Measurements from ENCODE around the gene SEC14L6. TPM values are rescaled to one million over a fixed set of nuclear protein-coding genes. Genes with fewer than 3 reads are reported as not detected.

The SEC14L6 gene
- polyA plus RNA-seq, 3 donors: 5.3 to 8.6 (median 6.7) TPM

GRCh38 chr22:30502911-30503310 lies 43.6 kb downstream of the SEC14L6 start:
- no peak for DNase-seq (ENCODE audit: low read depth in 3 of 3, low spot score in 2 of 3)

DNA sequence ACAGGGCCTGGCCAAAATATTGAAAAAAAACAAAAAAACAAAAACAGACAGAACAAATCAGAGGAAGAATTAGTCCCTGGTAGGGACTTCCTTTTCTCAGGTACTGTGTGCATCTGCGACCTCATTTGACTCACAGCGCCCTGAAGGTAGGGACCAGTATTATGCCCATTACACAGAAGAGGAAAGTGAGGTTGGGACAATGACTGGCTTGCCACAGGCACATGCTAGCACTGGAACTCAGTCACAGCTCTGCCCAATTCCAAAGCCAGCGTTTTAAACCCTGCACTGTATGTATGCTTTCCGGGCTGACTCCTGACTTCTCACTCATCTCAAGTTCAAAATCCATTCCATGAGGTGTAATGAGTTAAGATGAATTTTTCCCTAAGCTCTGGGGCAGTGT lies 44.4 kb downstream of the SEC14L6 start:
- DNase-seq (ENCODE audit: low read depth in 3 of 3, low spot score in 2 of 3): no peak

DNA sequence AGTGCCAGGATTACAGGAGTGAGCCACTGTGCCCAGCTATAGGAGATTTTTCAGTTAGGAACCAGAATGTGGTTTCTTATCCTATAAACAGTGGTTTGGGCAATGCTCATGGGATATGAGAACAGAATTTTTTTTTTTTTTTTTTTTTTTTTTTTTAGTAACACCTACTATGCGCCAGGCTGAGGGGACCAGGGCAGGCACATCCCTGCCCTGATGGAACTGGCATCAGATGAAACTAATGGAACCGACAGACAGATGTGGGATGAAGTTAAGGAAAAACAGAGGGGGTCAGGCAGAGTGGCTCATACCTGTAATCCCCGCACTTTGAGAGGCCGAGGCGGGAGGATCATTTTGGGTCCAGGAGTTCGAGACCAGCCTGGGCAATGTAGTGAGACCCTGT lies 45.9 kb downstream of the SEC14L6 start:
- DNase-seq (ENCODE audit: low read depth in 3 of 3, low spot score in 2 of 3): no peak

DNA sequence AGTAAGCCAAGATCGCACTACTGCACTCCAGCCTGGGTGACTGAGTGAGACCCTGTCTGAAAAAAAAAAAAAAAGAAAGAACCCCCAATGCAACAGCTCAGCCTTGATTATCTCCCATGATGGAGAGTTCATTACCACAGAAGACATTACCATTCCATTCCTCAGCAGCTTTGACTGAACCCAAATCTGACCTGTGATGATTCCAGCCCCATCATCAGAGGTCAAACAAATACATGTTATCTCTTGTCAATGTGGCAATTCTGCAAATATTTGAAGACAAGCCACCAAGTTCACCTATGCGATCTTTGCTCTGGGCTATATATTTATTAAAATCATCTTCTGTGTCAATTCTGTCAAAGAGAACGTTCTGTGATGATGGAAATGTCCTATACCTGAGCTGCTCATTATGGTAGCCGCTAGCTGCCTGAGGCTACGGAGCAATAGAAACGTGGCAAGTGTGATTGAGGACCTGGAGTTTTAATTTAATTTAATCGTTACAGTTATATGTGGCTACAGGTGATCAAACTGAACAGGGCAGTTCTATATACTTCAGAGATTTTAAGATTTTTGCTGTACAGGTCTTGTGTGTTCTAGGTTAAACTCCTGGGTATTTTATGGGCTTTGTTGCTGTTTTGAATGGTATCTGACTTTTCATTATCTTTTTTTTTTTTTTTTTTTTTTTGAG lies 48.9 kb downstream of the SEC14L6 start:
- DNase-seq (ENCODE audit: low read depth in 3 of 3, low spot score in 2 of 3): no peak

DNA sequence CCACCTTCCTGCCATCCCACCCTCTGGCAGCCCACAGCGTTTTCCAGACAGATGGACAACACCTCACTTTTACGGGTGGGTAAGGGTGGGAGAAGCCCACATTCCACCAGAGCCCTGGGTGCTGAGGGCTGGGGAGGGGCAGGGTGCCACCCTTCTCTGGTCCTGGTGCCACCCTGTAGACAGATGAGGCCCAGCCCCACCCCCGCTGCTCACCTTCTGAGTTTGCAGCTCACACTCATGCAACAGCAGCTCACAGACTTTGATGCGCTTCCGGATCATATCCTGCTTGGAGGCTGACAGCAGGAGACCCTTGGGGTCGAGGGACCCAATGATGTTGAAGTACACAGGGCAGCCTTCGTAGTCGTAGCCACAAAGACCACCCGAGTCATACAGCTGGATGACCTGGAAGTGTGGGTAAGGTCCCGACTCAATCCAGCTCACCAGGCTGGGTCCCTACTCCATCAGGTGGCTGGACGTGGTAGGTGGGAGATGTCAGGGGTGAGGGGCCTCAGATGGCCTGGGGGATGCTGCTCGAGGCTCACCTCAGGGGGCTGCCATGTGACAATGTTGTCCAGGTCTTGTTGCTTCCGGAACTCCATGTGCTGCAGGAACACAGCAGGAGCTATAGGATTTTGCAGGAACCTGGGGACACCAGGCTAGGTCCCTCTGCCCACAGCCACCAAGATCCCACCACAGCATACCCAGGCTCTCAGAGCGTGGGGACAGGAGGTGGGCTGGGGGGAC lies 51.3 kb downstream of the SEC14L6 start:
- no peak for DNase-seq (ENCODE audit: low read depth in 3 of 3, low spot score in 2 of 3)

DNA sequence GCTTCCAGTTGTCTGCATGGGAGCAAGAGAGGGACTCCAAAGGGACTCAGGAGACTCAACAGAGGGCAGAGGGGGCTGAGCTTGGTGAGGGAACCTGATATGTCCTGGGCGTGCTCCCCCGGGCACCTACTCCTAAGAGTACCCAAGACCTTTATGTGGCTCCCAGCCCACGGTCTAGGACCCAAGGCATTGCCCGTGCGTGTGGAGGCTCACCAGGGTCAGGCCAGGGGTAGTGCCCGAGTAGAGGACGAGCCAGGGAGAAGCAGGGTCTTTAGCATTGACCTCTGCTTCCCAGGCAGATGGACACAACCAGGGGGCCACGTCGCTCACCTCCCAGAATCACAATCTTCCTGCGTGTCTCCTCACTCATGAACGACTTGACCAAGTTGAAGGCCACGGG lies 54.4 kb downstream of the SEC14L6 start:
- DNase-seq (ENCODE audit: low read depth in 3 of 3, low spot score in 2 of 3): no peak

- DNase-seq (ENCODE audit: low read depth in 3 of 3, low spot score in 2 of 3): no peak
Measured at GRCh38 chr22:30491381-30491780, 55.2 kb downstream of the SEC14L6 start.

- no peak for DNase-seq (ENCODE audit: low read depth in 3 of 3, low spot score in 2 of 3)
Measured at GRCh38 chr22:30490399-30490798, 56.1 kb downstream of the SEC14L6 start.

DNA sequence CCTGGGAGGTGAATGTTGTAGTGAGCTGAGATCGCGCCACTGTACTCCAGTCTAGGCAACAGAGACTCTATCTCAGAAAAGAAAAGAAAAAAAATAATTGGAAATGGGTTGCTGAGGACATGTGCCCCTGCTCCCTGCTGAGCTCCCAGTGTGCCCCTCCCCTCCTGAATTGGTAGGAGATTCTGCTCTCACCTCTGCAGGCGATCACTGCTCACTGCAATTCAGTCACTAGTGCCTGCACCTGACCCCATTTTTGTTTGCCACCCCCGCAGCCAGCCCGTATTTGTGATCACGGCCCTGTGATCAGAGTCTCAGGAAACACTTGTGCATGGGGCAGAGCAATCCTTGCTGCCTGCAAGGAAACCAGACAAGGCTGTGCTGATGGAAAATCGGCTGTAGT lies 58.4 kb downstream of the SEC14L6 start:
- no peak for DNase-seq (ENCODE audit: low read depth in 3 of 3, low spot score in 2 of 3)

DNA sequence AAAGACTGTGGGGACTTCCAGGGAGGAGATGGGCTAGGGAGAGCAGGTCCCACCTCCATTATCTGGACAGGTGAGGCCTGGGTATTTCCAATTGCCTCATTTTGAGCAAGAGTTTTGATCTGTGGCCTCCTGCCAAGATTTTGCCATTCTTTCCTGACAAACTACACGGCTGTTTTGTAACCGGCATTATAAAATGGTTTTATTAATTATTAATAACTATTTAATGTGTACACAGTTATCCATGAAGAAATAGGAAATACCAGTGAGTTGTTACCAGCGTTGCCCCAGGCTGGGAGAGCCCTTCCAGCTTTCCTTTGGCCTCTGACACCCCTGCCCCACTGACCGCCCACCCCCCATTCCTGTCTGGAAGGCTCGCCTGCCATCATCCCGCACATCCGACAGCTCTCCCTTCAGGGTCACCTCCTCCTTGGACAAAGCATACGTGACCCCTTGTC lies 59.9 kb downstream of the SEC14L6 start:
- DNase-seq (ENCODE audit: low read depth in 3 of 3, low spot score in 2 of 3): no peak

GRCh38 chr22:30486118-30486517 lies 60.4 kb downstream of the SEC14L6 start:
- DNase-seq (ENCODE audit: low read depth in 3 of 3, low spot score in 2 of 3): no peak

DNA sequence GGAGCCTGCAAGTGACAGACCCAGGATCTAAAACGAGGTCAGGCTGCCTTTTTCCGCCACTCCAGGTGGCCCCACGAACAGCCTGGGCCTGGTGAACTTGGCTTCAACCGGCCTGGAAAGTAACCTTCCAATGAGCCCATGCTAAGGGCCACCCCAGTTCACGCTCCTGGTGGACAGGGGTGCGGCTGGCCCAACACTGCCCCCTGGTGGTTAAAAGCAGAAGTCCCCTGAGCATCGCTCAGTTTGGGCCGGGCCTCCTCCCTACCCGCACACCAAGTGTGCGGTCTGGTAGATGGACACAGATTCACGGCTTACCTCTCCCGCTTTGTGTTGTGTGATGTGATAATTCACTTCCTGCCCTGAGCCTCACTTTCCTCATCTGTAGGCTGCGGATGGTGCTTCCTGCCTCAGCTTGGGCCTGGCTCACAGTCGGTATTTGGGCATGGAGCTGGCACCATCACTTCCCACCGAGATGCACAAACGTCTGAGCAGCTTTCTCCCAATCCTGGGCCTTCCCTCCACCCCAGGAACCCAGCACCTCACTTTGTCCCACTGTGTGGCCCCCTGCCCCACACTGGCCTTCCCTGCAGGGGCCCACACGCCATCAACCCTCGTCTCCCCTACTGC lies 61.1 kb downstream of the SEC14L6 start:
- no peak for DNase-seq (ENCODE audit: low read depth in 3 of 3, low spot score in 2 of 3)

DNA sequence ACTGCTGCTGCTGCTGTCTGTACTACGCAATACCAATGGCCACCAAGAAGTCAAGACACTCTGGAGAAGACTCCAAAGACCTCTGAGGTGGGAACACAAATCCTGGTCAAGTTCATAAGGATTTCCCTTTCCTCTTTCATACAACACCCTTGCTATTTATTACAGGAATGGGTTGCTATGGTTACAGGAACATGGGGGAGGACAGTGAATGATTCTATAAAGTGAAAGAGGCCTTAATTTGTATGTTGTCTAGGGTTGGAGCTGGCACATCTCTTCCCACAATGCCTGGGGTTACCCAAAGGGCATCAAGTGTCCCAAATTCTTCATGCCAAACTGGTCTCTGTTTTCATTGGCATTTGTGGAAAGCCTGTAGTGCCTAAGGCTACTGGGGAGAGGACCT lies 63.4 kb downstream of the SEC14L6 start:
- no peak for DNase-seq (ENCODE audit: low read depth in 3 of 3, low spot score in 2 of 3)

DNA sequence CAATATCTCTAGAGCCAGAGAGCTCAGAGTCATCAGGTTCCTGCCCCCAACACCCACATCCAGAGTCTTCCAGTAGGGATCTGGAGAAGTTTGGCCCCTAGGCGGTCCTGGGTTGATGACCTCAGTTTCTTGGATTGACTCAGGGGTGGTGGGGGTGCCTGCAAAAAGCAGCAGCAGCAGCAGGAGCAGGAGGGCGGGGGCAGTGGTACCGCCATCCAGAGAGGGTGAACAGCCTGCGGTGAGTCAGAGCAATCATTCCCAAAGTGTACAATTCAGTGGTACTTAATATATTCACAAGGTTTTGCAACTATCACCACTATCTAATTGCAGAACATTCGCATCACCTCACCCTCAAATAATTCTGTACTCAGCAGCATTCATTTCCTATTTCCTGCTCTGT lies 64.8 kb downstream of the SEC14L6 start:
- no peak for DNase-seq (ENCODE audit: low read depth in 3 of 3, low spot score in 2 of 3)

GRCh38 chr22:30479981-30480380 lies 66.6 kb downstream of the SEC14L6 start:
- no peak for DNase-seq (ENCODE audit: low read depth in 3 of 3, low spot score in 2 of 3)

DNA sequence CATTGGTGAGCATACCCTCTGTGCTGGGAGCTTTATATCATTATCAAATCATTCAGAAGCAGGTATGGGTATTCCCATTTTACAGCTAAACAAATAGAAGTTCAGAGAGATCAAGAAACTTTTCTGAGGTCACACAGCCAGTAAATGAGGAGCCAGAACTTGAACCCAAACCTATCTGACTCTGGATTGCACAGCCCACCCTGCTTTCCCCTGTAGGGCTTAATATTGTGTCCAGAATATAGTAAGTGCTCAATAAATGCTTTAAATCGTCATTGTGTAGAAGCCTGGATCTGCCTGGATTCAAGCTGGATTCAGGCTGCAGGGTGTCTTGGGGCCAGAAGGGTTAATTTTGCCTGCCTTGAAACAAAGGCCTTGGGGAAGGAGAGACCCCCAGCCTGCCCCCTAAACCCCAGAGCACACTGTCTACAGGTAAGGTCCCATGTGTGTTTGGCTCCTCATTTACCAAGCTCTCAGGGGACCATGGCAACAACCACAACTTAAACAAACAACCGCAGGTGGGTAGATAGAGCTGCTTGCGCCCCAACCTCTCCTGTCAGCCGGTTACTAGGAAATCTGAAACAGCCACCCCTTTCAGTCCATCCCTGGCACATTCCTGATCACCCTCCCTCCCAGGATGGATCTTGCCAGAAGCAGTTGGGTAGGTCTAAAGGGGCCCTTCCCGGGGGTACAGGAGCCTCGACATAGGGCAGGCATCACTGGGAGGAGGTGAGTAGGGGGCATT lies 71.7 kb downstream of the SEC14L6 start:
- no peak for DNase-seq (ENCODE audit: low read depth in 3 of 3, low spot score in 2 of 3)

- DNase-seq (ENCODE audit: low read depth in 3 of 3, low spot score in 2 of 3): no peak
Measured at GRCh38 chr22:30474121-30474520, 72.4 kb downstream of the SEC14L6 start.

DNA sequence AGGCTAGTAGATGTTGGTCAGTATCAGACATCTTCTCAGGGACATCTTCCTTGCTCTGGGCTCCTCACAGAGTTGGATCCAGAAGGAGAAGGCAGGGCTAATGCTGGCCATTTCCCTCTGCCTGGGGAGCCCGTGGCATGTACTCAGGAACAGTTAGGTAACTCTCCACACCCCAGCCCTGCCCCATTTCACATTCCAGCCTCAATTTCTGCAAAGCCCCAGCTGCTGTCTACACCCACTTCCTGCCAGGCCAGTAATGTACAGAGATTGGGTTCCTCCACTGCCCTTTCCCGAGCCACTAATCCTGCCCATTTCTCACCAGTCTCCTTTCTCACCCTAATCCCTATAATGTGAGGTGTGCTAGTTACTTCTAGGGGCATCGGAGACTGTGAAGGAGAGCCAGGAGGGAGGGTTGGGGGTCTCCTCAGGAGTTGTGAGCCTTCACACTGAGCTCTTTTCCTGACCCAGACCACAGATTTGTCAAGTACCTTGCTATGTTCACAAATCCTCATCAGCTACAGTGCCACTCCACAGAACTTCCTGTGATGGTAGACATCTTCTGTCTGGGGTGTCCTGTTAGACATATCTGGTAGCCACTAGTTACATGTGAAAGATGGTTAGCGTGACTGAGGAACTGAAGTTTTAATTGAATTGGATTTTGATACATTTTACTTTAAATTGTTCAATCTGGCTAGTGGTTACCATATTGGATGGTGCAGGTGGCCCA lies 73.4 kb downstream of the SEC14L6 start:
- DNase-seq (ENCODE audit: low read depth in 3 of 3, low spot score in 2 of 3): no peak
